HFFc6 (cell line): Measurements from ENCODE around the gene FAM180A. TPM values are rescaled to one million over a fixed set of nuclear protein-coding genes. Genes with fewer than 3 reads are reported as not detected.

Experiments
- DNase-seq: peaks from one replicate; pipeline ENCODE4 v3.0.0-alpha.2; 2018
- H3K27ac Mint-ChIP-seq: 2 replicates; pipeline ENCODE4 v1.8.0; 2020; ENCODE audit warnings: mild to moderate bottlenecking, mixed read lengths
- H3K27me3 Mint-ChIP-seq: 2 replicates; pipeline ENCODE4 v1.8.0; 2021; ENCODE audit warnings: mild to moderate bottlenecking, moderate library complexity, mixed read lengths; ENCODE audit not compliant: insufficient read depth
- H3K36me3 Mint-ChIP-seq: 2 replicates; pipeline ENCODE4 v1.8.0; 2021; ENCODE audit warnings: low read depth, mixed read lengths
- H3K4me1 Mint-ChIP-seq: 2 replicates; pipeline ENCODE4 v1.8.0; 2020; ENCODE audit warnings: low read depth, mixed read lengths
- H3K4me3 Mint-ChIP-seq: 2 replicates; pipeline ENCODE4 v1.8.0; 2020; ENCODE audit warnings: mild to moderate bottlenecking, moderate library complexity, mixed read lengths
- H3K9me3 Mint-ChIP-seq: 2 replicates; pipeline ENCODE4 v1.8.0; 2020; ENCODE audit warnings: mild to moderate bottlenecking, mixed read lengths
- long read RNA-seq: library from polyadenylated mRNA; unstranded; transcript quantifications from one replicate; pipeline ENCODE4 v2.0.0, GENCODE V29; 2019
- total RNA-seq, 6 experiments: library from RNA; stranded (reverse); fragmentation: NEBNext Ultra II Directional; extraction: Animal tissue kit (Norgen Biotek cat#: 25700); gene quantifications; 2 replicates in 1 of 6; 3 replicates in 5 of 6; pipeline ENCODE4 v1.2.3, GENCODE V29; 2021
- TF ChIP-seq, protein P1 (sequence below): fragments of 200-600 bp; sonication (generic); IDR thresholded peaks from 2 replicates; pipeline ENCODE4 v1.5.0; 2021; ENCODE audit warnings: antibody characterized with exemption, mild to moderate bottlenecking

FAM180A gene
- 10 to 100 TPM in 5 of 6 experiments, 1 to 10 TPM in 1; 5.6 to 61.9 (median 53.3) TPM for total RNA-seq
- long read RNA-seq, partial matches to known transcripts: 1 of 6 reads
- long read RNA-seq, other reads (novel, unspliced or antisense): 2 of 6 reads

DNA sequence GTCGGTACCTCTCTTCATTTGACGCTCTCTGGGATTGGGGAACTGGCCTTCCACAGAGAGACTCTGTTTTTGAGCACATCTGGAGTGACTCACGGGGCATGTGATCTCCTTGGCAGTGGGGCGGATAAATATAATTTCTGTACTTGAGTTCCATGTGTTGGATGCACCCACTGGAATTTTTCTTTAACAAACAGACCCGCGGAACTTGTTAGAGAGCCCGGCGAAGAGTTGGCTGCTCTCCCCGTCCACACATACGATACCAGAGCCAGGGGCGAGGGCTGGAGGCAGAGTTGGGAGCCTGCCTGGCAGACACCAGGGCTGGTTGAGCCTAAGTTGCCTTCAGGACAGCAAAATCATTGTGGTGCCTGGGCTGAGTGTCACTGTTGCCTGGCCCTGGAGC lies at the start of gene FAM180A:
Gene FAM180A (minus strand): TSS at position 44 of the 400 bp plus-strand sequence. CDS start 233 bp downstream, outside the sequence.
- Mint-ChIP-seq H3K4me3 (peak within 1 kb of the TSS; percentile 87), H3K27ac (peak within 1 kb of the TSS; percentile 94), H3K4me1 (peaks cover 56% of the 10 kb centered on the region), H3K36me3 (peaks cover 20% of the 10 kb centered on the region; the same call in 1 of the 2 replicates), H3K27me3 (peaks cover 1% of the 10 kb centered on the region), H3K9me3 (no peaks in the 10 kb centered on the region; the same call in 1 of the 2 replicates)
- peak; percentile 68 for DNase-seq
- TF ChIP-seq, protein P1, sequence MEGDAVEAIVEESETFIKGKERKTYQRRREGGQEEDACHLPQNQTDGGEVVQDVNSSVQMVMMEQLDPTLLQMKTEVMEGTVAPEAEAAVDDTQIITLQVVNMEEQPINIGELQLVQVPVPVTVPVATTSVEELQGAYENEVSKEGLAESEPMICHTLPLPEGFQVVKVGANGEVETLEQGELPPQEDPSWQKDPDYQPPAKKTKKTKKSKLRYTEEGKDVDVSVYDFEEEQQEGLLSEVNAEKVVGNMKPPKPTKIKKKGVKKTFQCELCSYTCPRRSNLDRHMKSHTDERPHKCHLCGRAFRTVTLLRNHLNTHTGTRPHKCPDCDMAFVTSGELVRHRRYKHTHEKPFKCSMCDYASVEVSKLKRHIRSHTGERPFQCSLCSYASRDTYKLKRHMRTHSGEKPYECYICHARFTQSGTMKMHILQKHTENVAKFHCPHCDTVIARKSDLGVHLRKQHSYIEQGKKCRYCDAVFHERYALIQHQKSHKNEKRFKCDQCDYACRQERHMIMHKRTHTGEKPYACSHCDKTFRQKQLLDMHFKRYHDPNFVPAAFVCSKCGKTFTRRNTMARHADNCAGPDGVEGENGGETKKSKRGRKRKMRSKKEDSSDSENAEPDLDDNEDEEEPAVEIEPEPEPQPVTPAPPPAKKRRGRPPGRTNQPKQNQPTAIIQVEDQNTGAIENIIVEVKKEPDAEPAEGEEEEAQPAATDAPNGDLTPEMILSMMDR: no peak

DNA sequence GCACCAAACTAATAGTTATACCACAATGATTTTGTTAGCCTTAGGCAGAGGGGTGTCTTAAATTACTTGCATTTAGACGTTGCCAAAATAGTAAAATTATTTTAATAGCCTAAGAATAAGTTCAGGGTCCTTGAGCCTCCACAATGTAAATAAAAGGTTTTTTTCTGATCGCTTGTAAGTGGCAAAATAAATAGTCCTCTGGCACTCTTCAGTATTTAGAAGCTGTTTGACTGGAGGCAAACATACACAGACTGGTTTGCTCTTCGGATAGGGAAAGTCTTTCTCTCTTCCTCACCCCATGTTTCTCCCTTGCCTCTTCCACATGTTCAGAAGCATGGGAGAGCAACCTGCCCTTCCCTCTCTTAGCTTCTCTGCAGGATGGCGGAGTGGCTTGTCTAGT lies 49.5 kb upstream of the FAM180A start:
- TF ChIP-seq, protein P1: no peak
- Mint-ChIP-seq H3K27me3 (peaks cover 2% of the 10 kb centered on the region), H3K27ac (no peak overlapping the region), H3K4me3 (no peak overlapping the region), H3K36me3 (no peaks in the 10 kb centered on the region), H3K4me1 (peaks cover 47% of the 10 kb centered on the region), H3K9me3 (no peaks in the 10 kb centered on the region)
- no peak for DNase-seq

- H3K27me3 Mint-ChIP-seq: peaks cover 3% of the 10 kb centered on the region
- no peak overlapping the region for H3K4me3 Mint-ChIP-seq
- H3K4me1 Mint-ChIP-seq: peaks cover 44% of the 10 kb centered on the region
- TF ChIP-seq, protein P1: no peak
- H3K27ac Mint-ChIP-seq: no peak overlapping the region
- DNase-seq: no peak
- H3K36me3 Mint-ChIP-seq: no peaks in the 10 kb centered on the region
- no peaks in the 10 kb centered on the region for H3K9me3 Mint-ChIP-seq
Measured at GRCh38 chr7:135795846-135796570, 47.4 kb upstream of the FAM180A start.

DNA sequence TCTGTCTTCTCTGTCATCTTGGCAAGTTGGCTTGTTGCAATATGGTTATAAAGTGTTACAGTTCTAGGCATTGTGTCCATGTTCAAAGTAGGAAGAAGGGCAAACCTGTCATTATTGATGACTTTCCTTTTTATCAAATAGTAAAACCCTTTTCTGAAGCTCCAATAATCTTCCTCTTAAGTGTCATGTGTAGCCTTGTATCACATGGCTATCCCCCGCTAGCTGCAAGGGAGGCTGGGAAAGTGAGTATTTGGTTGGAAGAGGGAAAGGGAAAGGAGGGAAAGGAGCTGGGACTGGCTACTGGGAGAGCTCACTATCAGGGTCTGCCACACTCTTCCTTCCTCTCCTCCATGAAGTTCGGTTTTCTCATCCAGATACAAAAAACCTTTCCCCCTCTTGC lies 45.2 kb upstream of the FAM180A start:
- Mint-ChIP-seq H3K27ac (no peak overlapping the region), H3K36me3 (no peaks in the 10 kb centered on the region), H3K4me3 (no peak overlapping the region), H3K27me3 (peaks cover 3% of the 10 kb centered on the region), H3K4me1 (peaks cover 46% of the 10 kb centered on the region), H3K9me3 (no peaks in the 10 kb centered on the region)
- TF ChIP-seq, protein P1: no peak
- DNase-seq: no peak

DNA sequence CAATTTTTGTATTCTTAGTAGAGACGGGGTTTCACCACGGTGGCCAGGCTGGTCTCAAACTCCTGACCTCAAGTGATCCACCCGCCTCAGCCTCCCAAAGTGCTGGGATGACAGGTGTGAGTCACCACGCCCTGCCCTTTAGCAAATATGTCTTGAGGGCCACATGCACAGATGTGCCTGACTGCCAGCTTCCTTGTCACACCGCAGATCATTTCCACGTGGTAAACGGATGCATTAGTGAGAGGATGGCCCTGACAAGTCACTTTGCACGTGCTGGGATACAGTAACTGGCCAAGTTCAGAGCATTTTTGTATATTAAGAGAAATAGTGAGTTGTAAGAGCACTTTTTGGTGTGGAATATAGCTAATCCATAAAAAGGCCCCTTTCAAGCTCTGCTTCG lies 44.3 kb upstream of the FAM180A start:
- Mint-ChIP-seq H3K36me3 (no peaks in the 10 kb centered on the region), H3K4me1 (peaks cover 46% of the 10 kb centered on the region), H3K27ac (no peak overlapping the region), H3K4me3 (no peak overlapping the region), H3K9me3 (no peaks in the 10 kb centered on the region), H3K27me3 (peaks cover 3% of the 10 kb centered on the region; the same call in 1 of the 2 replicates)
- TF ChIP-seq, protein P1: no peak
- no peak for DNase-seq
